ENCODE data around the gene TDRD10. TPM values are rescaled to one million over a fixed set of nuclear protein-coding genes. Genes with fewer than 3 reads are reported as not detected.

The TDRD10 gene
- total RNA-seq, 1 experiment from 2014 or later = not detected

DNA sequence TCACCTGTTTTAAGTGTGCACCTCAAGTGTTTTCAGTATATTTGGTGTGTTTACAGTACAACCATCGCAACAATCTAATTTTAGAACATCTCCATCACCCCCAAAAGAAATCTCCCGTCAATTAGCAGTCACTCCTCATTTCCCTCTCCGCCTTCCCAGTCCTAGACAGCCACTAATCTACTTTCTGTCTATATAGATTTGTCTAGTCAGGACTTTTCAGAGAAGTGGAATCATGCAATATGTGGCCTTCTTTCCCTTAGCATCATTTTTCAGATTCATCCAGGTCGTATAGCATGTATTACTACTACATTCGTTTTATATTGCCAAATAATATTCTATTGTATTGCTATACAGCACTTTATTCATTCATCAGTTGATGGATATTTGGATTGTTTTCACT is 1.9 kb downstream of the TDRD10 start:
- TF ChIP-seq EZH2 (IDR thresholded peaks at IDR 0.05; ENCODE audit: borderline replicate concordance, low read depth, low read length, poor library complexity, severe bottlenecking) = no peak
- TF ChIP-seq, protein P1, sequence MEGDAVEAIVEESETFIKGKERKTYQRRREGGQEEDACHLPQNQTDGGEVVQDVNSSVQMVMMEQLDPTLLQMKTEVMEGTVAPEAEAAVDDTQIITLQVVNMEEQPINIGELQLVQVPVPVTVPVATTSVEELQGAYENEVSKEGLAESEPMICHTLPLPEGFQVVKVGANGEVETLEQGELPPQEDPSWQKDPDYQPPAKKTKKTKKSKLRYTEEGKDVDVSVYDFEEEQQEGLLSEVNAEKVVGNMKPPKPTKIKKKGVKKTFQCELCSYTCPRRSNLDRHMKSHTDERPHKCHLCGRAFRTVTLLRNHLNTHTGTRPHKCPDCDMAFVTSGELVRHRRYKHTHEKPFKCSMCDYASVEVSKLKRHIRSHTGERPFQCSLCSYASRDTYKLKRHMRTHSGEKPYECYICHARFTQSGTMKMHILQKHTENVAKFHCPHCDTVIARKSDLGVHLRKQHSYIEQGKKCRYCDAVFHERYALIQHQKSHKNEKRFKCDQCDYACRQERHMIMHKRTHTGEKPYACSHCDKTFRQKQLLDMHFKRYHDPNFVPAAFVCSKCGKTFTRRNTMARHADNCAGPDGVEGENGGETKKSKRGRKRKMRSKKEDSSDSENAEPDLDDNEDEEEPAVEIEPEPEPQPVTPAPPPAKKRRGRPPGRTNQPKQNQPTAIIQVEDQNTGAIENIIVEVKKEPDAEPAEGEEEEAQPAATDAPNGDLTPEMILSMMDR (conservative IDR thresholded peaks at IDR 0.05; ENCODE audit: low read depth, low read length) = no peak
- ChIA-PET CTCF (no interaction called here), POLR2A (ENCODE audit: low non-redundant PET) (no interaction called here)
- H3K4me3 ChIP-seq (ENCODE audit: low read depth, low read length, poor library complexity, severe bottlenecking) = no peak overlapping the region
- peaks cover 6% of the 10 kb centered on the region for H3K4me1 ChIP-seq (ENCODE audit: insufficient read depth, low read length, poor library complexity, severe bottlenecking)
- no peak overlapping the region for H3K27ac ChIP-seq (ENCODE audit: low read depth, low read length, poor library complexity, severe bottlenecking)
- DNase-seq (ENCODE audit: low spot score) = no peak
- peaks cover 92% of the 10 kb centered on the region for H3K27me3 ChIP-seq (replicated peaks; ENCODE audit: insufficient read depth, low read depth, low read length, poor library complexity)
- no peaks in the 10 kb centered on the region for H3K9me3 ChIP-seq (ENCODE audit: low read depth, low read length, poor library complexity, severe bottlenecking)
- no TSS peak for BruUV-seq (replicated peaks)
- intact Hi-C loops (cut with micrococcal nuclease; ENCODE audit: unreplicated experiment) = no loop called here
- H3K36me3 ChIP-seq (ENCODE audit: insufficient read depth, low read length, poor library complexity, severe bottlenecking) = no peaks in the 10 kb centered on the region

DNA sequence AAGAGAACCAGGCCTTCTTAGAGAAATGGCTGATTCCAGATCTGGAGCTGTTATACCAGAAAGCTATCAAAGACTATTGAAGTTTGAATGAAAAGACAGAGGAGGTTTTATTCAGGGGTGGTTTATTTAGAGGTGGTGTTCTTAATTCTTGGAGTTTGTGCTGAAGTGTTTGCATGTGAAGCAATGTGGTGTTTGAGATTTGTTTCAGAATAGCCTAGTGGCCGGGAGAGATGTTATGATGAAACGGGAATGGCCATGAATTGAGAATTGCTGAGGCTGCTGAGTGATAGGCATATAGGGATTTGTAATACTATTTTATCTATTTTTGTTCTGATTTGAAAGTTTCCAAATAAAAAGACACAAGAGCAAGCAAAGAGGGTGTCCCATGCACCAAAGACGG is 10.7 kb downstream of the TDRD10 start:
- H3K4me1 ChIP-seq (ENCODE audit: insufficient read depth, low read length, poor library complexity, severe bottlenecking) = no peaks in the 10 kb centered on the region
- intact Hi-C loops (cut with micrococcal nuclease; ENCODE audit: unreplicated experiment) = no loop called here
- H3K36me3 ChIP-seq (ENCODE audit: insufficient read depth, low read length, poor library complexity, severe bottlenecking) = no peaks in the 10 kb centered on the region
- POLR2A ChIA-PET (ENCODE audit: low non-redundant PET) = no interaction called here
- CTCF ChIA-PET = no interaction called here
- no TSS peak for BruUV-seq (replicated peaks)
- H3K27ac ChIP-seq (ENCODE audit: low read depth, low read length, poor library complexity, severe bottlenecking) = no peak overlapping the region
- no peak overlapping the region for H3K4me3 ChIP-seq (ENCODE audit: low read depth, low read length, poor library complexity, severe bottlenecking)
- no peaks in the 10 kb centered on the region for H3K9me3 ChIP-seq (ENCODE audit: low read depth, low read length, poor library complexity, severe bottlenecking)
- H3K27me3 ChIP-seq (replicated peaks; ENCODE audit: insufficient read depth, low read depth, low read length, poor library complexity) = peaks cover 10% of the 10 kb centered on the region
- TF ChIP-seq EZH2 (IDR thresholded peaks at IDR 0.05; ENCODE audit: borderline replicate concordance, low read depth, low read length, poor library complexity, severe bottlenecking) = no peak
- TF ChIP-seq, protein P1 (conservative IDR thresholded peaks at IDR 0.05; ENCODE audit: low read depth, low read length) = no peak
- DNase-seq (ENCODE audit: low spot score) = no peak

DNA sequence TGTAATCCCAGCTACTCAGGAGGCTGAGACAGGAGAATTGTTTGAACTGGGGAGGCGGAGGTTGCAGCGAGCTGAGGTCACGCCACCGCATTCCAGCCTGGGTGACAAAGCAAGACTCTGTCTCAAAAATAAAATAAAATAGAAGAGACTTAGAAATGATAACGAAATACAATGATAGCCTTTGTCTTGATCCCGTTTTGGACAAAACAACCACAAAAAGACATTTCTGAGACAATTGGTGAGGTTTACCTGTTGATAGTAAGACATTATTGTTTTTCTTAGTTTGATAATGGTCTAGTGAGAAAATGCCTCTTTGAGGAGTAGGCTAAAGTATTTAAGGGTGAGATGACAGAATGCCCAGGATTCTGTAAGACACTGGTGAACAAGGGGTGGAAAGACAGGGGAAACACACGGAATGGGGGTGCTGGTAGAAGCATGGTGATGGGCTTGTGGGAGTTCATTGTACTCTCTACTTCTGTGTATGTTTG is 12.1 kb downstream of the TDRD10 start:
- no TSS peak for BruUV-seq (replicated peaks)
- intact Hi-C loops (cut with micrococcal nuclease; ENCODE audit: unreplicated experiment) = no loop called here
- POLR2A ChIA-PET (ENCODE audit: low non-redundant PET) = no interaction called here
- TF ChIP-seq, protein P1 (conservative IDR thresholded peaks at IDR 0.05; ENCODE audit: low read depth, low read length) = no peak
- no peak for TF ChIP-seq EZH2 (IDR thresholded peaks at IDR 0.05; ENCODE audit: borderline replicate concordance, low read depth, low read length, poor library complexity, severe bottlenecking)
- no peak for DNase-seq (ENCODE audit: low spot score)
- Histone ChIP-seq H3K36me3 (ENCODE audit: insufficient read depth, low read length, poor library complexity, severe bottlenecking) (no peaks in the 10 kb centered on the region), H3K27me3 (replicated peaks; ENCODE audit: insufficient read depth, low read depth, low read length, poor library complexity) (no peaks in the 10 kb centered on the region), H3K9me3 (ENCODE audit: low read depth, low read length, poor library complexity, severe bottlenecking) (no peaks in the 10 kb centered on the region), H3K4me3 (ENCODE audit: low read depth, low read length, poor library complexity, severe bottlenecking) (no peak overlapping the region), H3K27ac (ENCODE audit: low read depth, low read length, poor library complexity, severe bottlenecking) (no peak overlapping the region), H3K4me1 (ENCODE audit: insufficient read depth, low read length, poor library complexity, severe bottlenecking) (no peaks in the 10 kb centered on the region)
- CTCF ChIA-PET = no interaction called here

All from A673 (cell line).